Measurements from ENCODE around the gene CLCN2.
A peak's percentile ranks its signal among the peaks of the same experiment; 100 is the strongest.

CLCN2 gene

DNA sequence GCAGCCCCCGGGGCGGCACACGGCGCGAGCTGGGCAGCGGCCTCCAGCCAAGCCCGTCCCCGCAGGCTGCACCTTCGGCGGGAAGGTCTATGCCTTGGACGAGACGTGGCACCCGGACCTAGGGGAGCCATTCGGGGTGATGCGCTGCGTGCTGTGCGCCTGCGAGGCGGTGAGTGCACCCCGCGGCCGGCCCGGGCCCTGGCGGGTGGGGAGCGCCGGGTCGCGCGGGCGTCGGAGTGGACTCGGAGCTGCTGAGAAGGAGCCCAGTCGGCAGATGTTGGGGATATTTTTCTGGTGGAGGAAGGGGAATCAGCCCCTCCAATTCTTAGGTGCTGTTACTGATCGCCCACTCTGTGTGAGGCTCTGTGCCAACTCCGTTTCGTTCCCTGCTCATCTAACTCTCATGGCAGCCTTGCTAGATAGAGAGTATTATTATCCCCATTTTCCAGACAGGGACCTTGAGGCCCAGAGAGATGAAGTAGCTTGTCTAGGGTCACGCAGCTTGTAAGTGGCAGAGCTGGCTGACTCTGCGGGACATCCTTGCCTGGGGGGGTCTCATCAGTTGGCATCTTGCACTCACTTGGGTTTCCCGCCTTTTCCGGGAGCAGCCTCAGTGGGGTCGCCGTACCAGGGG lies 19.3 kb upstream of the CLCN2 start:
- peak overlapping the region; percentile 40 for H3K4me3 ChIP-seq (ENCODE audit: insufficient read depth, low read depth, low read length)
- peaks cover 29% of the 10 kb centered on the region for H3K4me1 ChIP-seq (ENCODE audit: control insufficient read depth, insufficient read depth, low read length)
- no peaks in the 10 kb centered on the region for H3K36me3 ChIP-seq (ENCODE audit: control insufficient read depth, insufficient read depth, low read length)
- peaks cover 35% of the 10 kb centered on the region for H3K27me3 ChIP-seq (ENCODE audit: control insufficient read depth, insufficient read depth, low read length, poor library complexity, severe bottlenecking)
- H3K27ac ChIP-seq (ENCODE audit: insufficient read depth, low read depth, low read length, poor library complexity, severe bottlenecking): no peak overlapping the region
- H3K9me3 ChIP-seq (ENCODE audit: control insufficient read depth, low read length): no peaks in the 10 kb centered on the region
- 1 to 2% methylated on average over 42 of the region's 42 CpGs for WGBS, 2 experiments

DNA sequence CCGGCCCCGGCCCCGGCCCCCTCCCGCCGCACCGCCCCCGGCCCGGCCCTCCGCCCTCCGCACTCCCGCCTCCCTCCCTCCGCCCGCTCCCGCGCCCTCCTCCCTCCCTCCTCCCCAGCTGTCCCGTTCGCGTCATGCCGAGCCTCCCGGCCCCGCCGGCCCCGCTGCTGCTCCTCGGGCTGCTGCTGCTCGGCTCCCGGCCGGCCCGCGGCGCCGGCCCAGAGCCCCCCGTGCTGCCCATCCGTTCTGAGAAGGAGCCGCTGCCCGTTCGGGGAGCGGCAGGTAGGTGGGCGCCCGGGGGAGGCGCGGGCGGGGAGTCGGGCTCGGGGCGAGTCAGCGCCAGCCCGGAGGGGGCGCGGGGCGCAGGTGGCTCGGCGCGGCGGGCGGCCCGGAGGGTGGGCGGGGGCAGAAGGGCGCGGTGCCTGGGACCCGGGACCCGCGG lies 18.8 kb upstream of the CLCN2 start:
- peaks cover 35% of the 10 kb centered on the region for H3K27me3 ChIP-seq (ENCODE audit: control insufficient read depth, insufficient read depth, low read length, poor library complexity, severe bottlenecking)
- no peaks in the 10 kb centered on the region for H3K9me3 ChIP-seq (ENCODE audit: control insufficient read depth, low read length)
- no peaks in the 10 kb centered on the region for H3K36me3 ChIP-seq (ENCODE audit: control insufficient read depth, insufficient read depth, low read length)
- H3K4me3 ChIP-seq (ENCODE audit: insufficient read depth, low read depth, low read length): peak overlapping the region; percentile 40
- peaks cover 29% of the 10 kb centered on the region for H3K4me1 ChIP-seq (ENCODE audit: control insufficient read depth, insufficient read depth, low read length)
- no peak overlapping the region for H3K27ac ChIP-seq (ENCODE audit: insufficient read depth, low read depth, low read length, poor library complexity, severe bottlenecking)
- WGBS, 2 experiments: 0% methylated on average over 56 to 57 of the region's 62 CpGs

DNA sequence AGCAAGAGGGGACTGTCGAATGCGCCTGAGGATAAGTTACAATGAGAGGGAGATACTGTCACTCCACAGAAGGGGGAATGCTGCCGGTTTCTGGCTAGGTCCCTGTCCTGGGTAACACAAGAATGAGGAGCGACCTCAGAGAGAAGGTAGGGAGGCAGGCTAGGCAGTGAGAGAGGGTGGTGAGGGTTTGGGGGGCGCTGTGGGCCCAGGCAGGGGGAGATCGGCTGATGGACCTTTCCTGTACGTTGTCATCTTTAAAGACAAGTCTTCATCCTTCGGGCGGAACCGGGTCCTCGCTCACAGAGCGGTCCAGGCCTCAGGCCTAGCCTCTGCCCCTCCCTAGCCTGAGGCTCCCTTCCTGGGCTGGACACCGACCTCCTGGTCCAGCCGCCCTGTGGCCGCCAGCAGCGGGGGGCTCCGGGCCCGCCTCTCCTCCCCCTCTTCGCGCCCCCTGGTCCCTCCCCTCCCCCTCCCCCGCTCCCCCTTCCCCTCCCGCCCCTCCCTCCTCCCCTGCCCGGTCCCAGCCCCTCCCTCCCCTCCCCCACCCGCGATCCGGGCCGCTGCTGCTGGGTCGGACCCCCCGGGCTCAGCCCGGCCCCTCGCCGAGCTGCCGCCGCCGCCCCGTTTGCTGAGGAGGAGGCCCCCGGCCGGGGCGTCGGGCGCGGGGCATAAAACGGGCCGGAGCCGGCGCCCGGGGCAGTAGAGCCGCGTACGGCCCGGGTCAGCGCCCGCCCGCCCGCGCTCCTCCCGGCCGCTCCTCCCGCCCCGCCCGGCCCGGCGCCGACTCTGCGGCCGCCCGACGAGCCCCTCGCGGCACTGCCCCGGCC lies 18.2 kb upstream of the CLCN2 start, which contains the start of gene CHRD:
Gene CHRD, plus strand, starts transcription at position 697 of the 827 bp plus-strand sequence. CDS start 265 bp downstream, outside the sequence.
- Histone ChIP-seq H3K27me3 (ENCODE audit: control insufficient read depth, insufficient read depth, low read length, poor library complexity, severe bottlenecking) (peaks cover 35% of the 10 kb centered on the region), H3K27ac (ENCODE audit: insufficient read depth, low read depth, low read length, poor library complexity, severe bottlenecking) (no peak within 1 kb of the TSS), H3K4me3 (ENCODE audit: insufficient read depth, low read depth, low read length) (peak within 1 kb of the TSS; percentile 40), H3K36me3 (ENCODE audit: control insufficient read depth, insufficient read depth, low read length) (no peaks in the 10 kb centered on the region), H3K4me1 (ENCODE audit: control insufficient read depth, insufficient read depth, low read length) (peaks cover 29% of the 10 kb centered on the region), H3K9me3 (ENCODE audit: control insufficient read depth, low read length) (no peaks in the 10 kb centered on the region)
- 4% methylated on average over 58 to 62 of the region's 71 CpGs for WGBS, 2 experiments

DNA sequence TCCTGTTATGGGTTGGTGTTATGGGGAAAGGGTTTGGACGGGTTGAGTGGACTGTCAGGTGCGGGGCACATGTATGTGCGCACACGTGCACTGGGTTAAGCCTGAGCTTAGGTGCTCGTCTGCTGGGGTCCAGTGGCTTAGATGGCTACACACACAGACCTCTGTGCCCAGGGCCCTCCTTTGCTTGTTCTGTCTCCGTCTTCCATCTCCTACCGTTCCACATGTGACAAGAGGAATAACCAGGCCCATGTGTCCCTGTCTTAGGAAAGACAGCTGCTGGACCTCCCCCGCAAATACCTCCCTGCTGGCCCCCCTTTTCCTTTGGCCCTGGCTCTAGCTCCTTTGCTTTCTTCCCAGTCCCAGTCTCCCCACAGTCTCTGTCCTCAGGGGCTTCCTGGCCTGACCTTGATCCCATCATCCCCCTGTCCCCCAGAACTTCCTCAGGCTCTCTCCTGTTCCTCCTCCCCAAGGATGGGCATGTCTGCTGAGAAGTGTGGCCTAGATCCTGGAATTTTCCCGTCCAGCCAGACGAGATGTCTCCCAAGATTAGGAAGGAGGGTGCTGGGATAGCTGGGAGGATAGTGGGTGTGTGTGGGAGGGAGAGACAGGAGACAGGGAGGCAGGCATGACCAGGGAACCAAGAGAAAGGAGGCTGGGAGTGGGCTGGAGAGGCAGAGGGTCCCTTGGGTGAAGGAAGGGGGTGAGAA lies 17.4 kb upstream of the CLCN2 start:
- no peak overlapping the region for H3K4me3 ChIP-seq (ENCODE audit: insufficient read depth, low read depth, low read length)
- H3K9me3 ChIP-seq (ENCODE audit: control insufficient read depth, low read length): no peaks in the 10 kb centered on the region
- no peaks in the 10 kb centered on the region for H3K36me3 ChIP-seq (ENCODE audit: control insufficient read depth, insufficient read depth, low read length)
- peaks cover 29% of the 10 kb centered on the region for H3K4me1 ChIP-seq (ENCODE audit: control insufficient read depth, insufficient read depth, low read length)
- peaks cover 35% of the 10 kb centered on the region for H3K27me3 ChIP-seq (ENCODE audit: control insufficient read depth, insufficient read depth, low read length, poor library complexity, severe bottlenecking)
- no peak overlapping the region for H3K27ac ChIP-seq (ENCODE audit: insufficient read depth, low read depth, low read length, poor library complexity, severe bottlenecking)
- WGBS, 2 experiments: 80 to 83% methylated on average over 10 of the region's 10 CpGs

DNA sequence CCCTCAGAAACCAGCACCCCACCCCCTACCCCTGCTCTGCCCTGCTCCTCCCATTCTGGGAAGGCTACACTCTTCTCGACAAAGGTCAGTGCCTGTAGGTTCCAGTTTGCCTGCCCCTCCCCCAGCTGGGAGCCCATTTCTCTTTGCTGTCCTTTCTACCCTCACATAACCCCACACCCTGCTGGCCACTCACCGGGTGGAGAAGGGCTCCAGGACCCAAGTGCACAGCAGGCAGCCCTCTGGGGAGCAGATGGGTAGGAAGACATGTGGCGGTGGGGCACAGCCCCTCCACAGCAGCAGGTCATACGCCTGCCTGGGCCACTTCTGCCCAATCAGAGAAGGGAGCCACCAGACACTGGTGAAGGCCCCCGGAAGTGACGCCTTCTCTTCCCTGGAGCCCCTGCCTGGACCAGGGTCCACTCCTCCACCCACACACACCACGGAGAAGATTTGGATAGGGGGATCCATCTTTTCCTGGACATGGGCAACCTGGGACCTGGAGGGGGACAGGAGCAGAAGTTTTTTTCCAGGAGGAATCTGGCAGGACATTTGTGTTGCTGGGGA lies 16.6 kb upstream of the CLCN2 start, which contains the start of gene THPO:
Gene THPO, minus strand, starts transcription at position 326 of the 564 bp plus-strand sequence. CDS start 1,948 bp downstream, outside the sequence.
- Histone ChIP-seq H3K36me3 (ENCODE audit: control insufficient read depth, insufficient read depth, low read length) (no peaks in the 10 kb centered on the region), H3K4me3 (ENCODE audit: insufficient read depth, low read depth, low read length) (no peak within 1 kb of the TSS), H3K4me1 (ENCODE audit: control insufficient read depth, insufficient read depth, low read length) (peaks cover 29% of the 10 kb centered on the region), H3K27ac (ENCODE audit: insufficient read depth, low read depth, low read length, poor library complexity, severe bottlenecking) (no peak within 1 kb of the TSS), H3K9me3 (ENCODE audit: control insufficient read depth, low read length) (no peaks in the 10 kb centered on the region), H3K27me3 (ENCODE audit: control insufficient read depth, insufficient read depth, low read length, poor library complexity, severe bottlenecking) (peaks cover 34% of the 10 kb centered on the region)
- WGBS, 2 experiments: 33 to 34% methylated on average over 7 of the region's 7 CpGs

DNA sequence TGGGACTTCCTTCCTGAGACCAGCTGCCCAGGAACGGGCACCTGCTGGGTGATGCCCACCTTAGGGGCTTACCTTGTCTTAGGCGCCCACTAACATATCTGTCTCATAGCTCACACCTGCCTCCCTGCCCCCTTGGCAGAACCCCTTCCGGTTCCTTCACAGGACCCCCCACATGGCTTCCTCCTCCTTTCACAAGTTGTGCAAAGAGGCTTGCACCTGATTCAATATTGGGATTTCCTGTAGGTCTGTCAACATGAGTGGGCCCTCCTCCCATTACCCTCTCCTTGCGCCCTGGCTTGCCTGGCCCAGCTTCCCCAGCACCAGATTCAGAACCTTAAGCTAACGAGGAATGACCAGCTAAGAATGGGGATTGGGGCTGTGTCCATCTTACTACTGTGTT lies 16.0 kb upstream of the CLCN2 start:
- WGBS, 2 experiments: 76 to 81% methylated on average over 5 of the region's 5 CpGs
- no peaks in the 10 kb centered on the region for H3K9me3 ChIP-seq (ENCODE audit: control insufficient read depth, low read length)
- no peaks in the 10 kb centered on the region for H3K36me3 ChIP-seq (ENCODE audit: control insufficient read depth, insufficient read depth, low read length)
- no peak overlapping the region for H3K4me3 ChIP-seq (ENCODE audit: insufficient read depth, low read depth, low read length)
- H3K4me1 ChIP-seq (ENCODE audit: control insufficient read depth, insufficient read depth, low read length): peaks cover 29% of the 10 kb centered on the region
- H3K27me3 ChIP-seq (ENCODE audit: control insufficient read depth, insufficient read depth, low read length, poor library complexity, severe bottlenecking): peaks cover 28% of the 10 kb centered on the region
- no peak overlapping the region for H3K27ac ChIP-seq (ENCODE audit: insufficient read depth, low read depth, low read length, poor library complexity, severe bottlenecking)

DNA sequence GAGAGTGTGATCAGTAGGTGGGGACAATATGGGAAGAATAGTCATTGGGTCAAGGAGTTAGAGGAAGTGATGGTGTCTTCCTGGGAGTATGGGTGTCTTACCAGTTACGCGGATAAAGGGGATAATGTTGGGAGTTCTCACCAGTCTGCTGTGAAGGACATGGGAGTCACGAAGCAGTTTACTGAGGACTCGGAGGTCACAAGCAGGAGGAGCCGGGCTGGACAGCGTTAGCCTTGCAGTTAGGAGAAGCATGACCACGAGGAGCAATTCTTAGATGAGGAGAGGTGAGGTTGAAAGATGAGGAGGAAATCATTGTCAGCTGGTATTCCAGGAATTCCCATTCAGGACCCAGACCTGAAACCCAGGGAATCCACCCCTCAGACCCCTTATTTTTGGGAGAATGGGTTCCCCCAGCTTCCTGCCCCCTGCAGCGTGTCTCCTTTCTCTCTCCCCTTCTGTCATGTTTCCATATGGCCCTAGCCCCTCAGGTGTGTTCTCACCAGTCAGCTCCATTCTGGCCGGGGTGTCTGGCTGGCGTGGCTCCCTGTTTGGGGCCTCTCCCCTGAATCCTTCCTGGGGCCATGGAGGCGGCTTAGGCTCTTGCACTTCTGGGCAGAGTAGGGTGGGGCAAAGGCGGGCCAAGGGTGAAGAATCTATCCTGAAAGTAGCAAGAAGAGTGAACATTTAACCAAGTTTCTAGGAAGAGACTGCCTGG lies 14.5 kb upstream of the CLCN2 start:
- no peaks in the 10 kb centered on the region for H3K36me3 ChIP-seq (ENCODE audit: control insufficient read depth, insufficient read depth, low read length)
- peaks cover 31% of the 10 kb centered on the region for H3K4me1 ChIP-seq (ENCODE audit: control insufficient read depth, insufficient read depth, low read length)
- H3K27ac ChIP-seq (ENCODE audit: insufficient read depth, low read depth, low read length, poor library complexity, severe bottlenecking): no peak overlapping the region
- peaks cover 13% of the 10 kb centered on the region for H3K27me3 ChIP-seq (ENCODE audit: control insufficient read depth, insufficient read depth, low read length, poor library complexity, severe bottlenecking)
- H3K4me3 ChIP-seq (ENCODE audit: insufficient read depth, low read depth, low read length): no peak overlapping the region
- no peaks in the 10 kb centered on the region for H3K9me3 ChIP-seq (ENCODE audit: control insufficient read depth, low read length)
- 88% methylated on average over 12 of the region's 12 CpGs for WGBS, 2 experiments

DNA sequence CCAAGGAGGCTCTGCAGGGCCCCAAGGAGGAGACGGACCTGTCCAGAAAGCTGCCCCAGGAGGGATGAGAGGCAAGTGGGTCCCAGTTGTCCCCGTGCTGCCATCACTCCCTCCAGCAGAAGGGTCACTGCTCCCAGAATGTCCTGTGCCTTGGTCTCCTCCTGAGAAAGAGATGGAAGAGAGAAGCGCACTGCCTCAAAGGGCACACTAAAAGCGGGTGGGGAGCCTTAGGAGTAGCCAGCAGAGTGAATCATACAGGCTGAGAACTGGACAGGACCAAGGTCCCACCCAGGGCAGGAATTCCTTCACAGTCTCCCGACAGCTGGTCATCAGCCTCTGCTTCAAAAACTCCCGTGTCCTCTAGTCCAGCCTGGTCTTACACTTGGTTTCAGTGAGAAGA lies 12.0 kb upstream of the CLCN2 start:
- Histone ChIP-seq H3K4me1 (ENCODE audit: control insufficient read depth, insufficient read depth, low read length) (peaks cover 17% of the 10 kb centered on the region), H3K27ac (ENCODE audit: insufficient read depth, low read depth, low read length, poor library complexity, severe bottlenecking) (no peak overlapping the region), H3K36me3 (ENCODE audit: control insufficient read depth, insufficient read depth, low read length) (peaks cover 12% of the 10 kb centered on the region), H3K4me3 (ENCODE audit: insufficient read depth, low read depth, low read length) (no peak overlapping the region), H3K9me3 (ENCODE audit: control insufficient read depth, low read length) (no peaks in the 10 kb centered on the region), H3K27me3 (ENCODE audit: control insufficient read depth, insufficient read depth, low read length, poor library complexity, severe bottlenecking) (no peaks in the 10 kb centered on the region)
- WGBS, 2 experiments: 93 to 94% methylated on average over 6 of the region's 6 CpGs

DNA sequence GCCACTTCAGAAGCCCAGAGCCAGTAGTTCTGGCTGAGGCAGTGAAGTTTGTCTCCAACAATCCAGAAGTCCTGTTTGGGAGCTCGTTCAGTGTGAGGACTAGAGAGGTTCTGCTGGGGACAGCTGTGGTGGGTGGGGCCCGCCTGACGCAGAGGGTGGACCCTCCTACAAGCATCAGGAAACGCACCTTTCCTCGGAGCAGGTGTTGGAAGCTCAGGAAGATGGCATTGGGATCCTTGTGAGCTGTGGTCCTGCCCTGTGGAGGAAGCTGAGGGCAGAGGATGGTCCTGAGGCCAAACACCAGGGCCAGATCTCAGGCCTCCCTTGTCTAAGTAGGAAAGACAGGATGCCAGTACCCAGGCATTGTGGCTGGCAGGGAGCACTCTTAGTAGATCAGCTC lies 11.5 kb upstream of the CLCN2 start:
- H3K4me3 ChIP-seq (ENCODE audit: insufficient read depth, low read depth, low read length): no peak overlapping the region
- H3K27ac ChIP-seq (ENCODE audit: insufficient read depth, low read depth, low read length, poor library complexity, severe bottlenecking): no peak overlapping the region
- 87 to 91% methylated on average over 5 of the region's 5 CpGs for WGBS, 2 experiments

More for the DNA sequence above, 11.5 kb upstream of the CLCN2 start:
- H3K27me3 ChIP-seq (ENCODE audit: control insufficient read depth, insufficient read depth, low read length, poor library complexity, severe bottlenecking): no peaks in the 10 kb centered on the region
- H3K9me3 ChIP-seq (ENCODE audit: control insufficient read depth, low read length): no peaks in the 10 kb centered on the region
- peaks cover 11% of the 10 kb centered on the region for H3K4me1 ChIP-seq (ENCODE audit: control insufficient read depth, insufficient read depth, low read length)
- peaks cover 17% of the 10 kb centered on the region for H3K36me3 ChIP-seq (ENCODE audit: control insufficient read depth, insufficient read depth, low read length)

Measured in ectodermal cell (in vitro differentiated cells).